PC-3 (cell line): Measurements from ENCODE around the gene JARID2. TPM values are rescaled to one million over a fixed set of nuclear protein-coding genes. Genes with fewer than 3 reads are reported as not detected.

Experiments used
- ATAC-seq: fragments of 200-7000 bp; cut with Tn5 transposase; 2 replicates; pipeline ENCODE4 v1.9.1; 2020; ENCODE audit warnings: mild to moderate bottlenecking, moderate library complexity
- BruUV-seq: library from RNA; stranded (reverse); fragments of 400-500 nt; replicated peaks from 2 replicates; lab custom pipeline; 2021; lab: Mats Ljungman, UMichigan
- CTCF ChIA-PET: fragments of 300-600 bp; sonication (Branson Sonifier 250); formaldehyde crosslinking; loops from one replicate; lab custom pipeline; 2022; ENCODE audit warnings: antibody characterized with exemption; lab: Charles Lee
- POLR2A ChIA-PET: fragments of 300-600 bp; sonication (Branson Sonifier 250); formaldehyde crosslinking; loops from one replicate; lab custom pipeline; 2022; ENCODE audit warnings: antibody characterized with exemption; ENCODE audit not compliant: unreplicated experiment; lab: Charles Lee
- DNase-seq: peaks from one replicate; pipeline ENCODE4 v3.0.0-alpha.2; 2015
- H2AFZ ChIP-seq: fragments of 300-600 bp; sonication (generic); 2 replicates; pipeline ENCODE4 v1.6.0; 2016; ENCODE audit warnings: antibody characterized with exemption, low read length
- H3F3A ChIP-seq: fragments of 300-600 bp; sonication (generic); one replicate; pipeline ENCODE4 v1.6.0; 2017; ENCODE audit warnings: antibody characterized with exemption, low read length, control low read depth, mild to moderate bottlenecking; ENCODE audit not compliant: unreplicated experiment
- H3K27ac ChIP-seq: fragments of 300-600 bp; sonication (generic); 2 replicates; pipeline ENCODE4 v1.5.1; 2016; ENCODE audit warnings: mild to moderate bottlenecking, low read length
- H3K27me3 ChIP-seq: fragments of 300-600 bp; sonication (generic); 2 replicates; pipeline ENCODE4 v1.6.1; 2016; ENCODE audit warnings: low read length, mixed read lengths
- H3K36me3 ChIP-seq: fragments of 300-600 bp; sonication (generic); 2 replicates; pipeline ENCODE4 v1.6.1; 2016; ENCODE audit warnings: low read depth, mixed run types, low read length, mixed read lengths
- H3K4me1 ChIP-seq: fragments of 300-600 bp; sonication (generic); 2 replicates; pipeline ENCODE4 v1.5.1; 2016; ENCODE audit warnings: low read length; ENCODE audit not compliant: insufficient read depth
- H3K4me2 ChIP-seq: fragments of 300-600 bp; sonication (generic); 2 replicates; pipeline ENCODE4 v1.6.0; 2016; ENCODE audit warnings: low read length
- H3K4me3 ChIP-seq: fragments of 300-600 bp; sonication (generic); 2 replicates; pipeline ENCODE4 v1.5.1; 2016; ENCODE audit warnings: mild to moderate bottlenecking, low read length, mixed read lengths
- H3K79me2 ChIP-seq: fragments of 300-600 bp; sonication (generic); 2 replicates; pipeline ENCODE4 v1.6.1; 2017; ENCODE audit warnings: low read length, mixed read lengths
- H3K9ac ChIP-seq: fragments of 300-600 bp; sonication (generic); 2 replicates; pipeline ENCODE4 v1.6.0; 2016; ENCODE audit warnings: mild to moderate bottlenecking, low read length
- H3K9me2 ChIP-seq: fragments of 300-600 bp; sonication (generic); replicated peaks from 2 replicates; pipeline ENCODE4 v1.6.1; 2016; ENCODE audit warnings: mixed run types, low read length, mixed read lengths
- H3K9me3 ChIP-seq: fragments of 300-600 bp; sonication (generic); 2 replicates; pipeline ENCODE4 v1.6.1; 2016; ENCODE audit warnings: low read length, mixed read lengths
- H4K20me1 ChIP-seq: fragments of 300-600 bp; sonication (generic); 2 replicates; pipeline ENCODE4 v1.6.1; 2016; ENCODE audit warnings: low read length, mixed read lengths
- EZH2 ChIP-seq: fragments of 300-600 bp; sonication (generic); IDR thresholded peaks from one replicate; pipeline ENCODE4 v1.6.1; 2017; ENCODE audit warnings: antibody characterized with exemption, mild to moderate bottlenecking, low read length; ENCODE audit not compliant: unreplicated experiment
- EZH2phosphoT487 ChIP-seq: fragments of 300-600 bp; sonication (generic); IDR thresholded peaks from 2 replicates; pipeline ENCODE4 v1.6.1; 2018; ENCODE audit warnings: mild to moderate bottlenecking, antibody characterized with exemption, low read length, borderline replicate concordance
- intact Hi-C: fragments of 100-400 bp; cut with micrococcal nuclease; formaldehyde crosslinking; loops from 2 replicates; pipeline ENCODE4 v1.9.0; 2023
- total RNA-seq: library from RNA; depleted of rRNA; stranded (reverse); fragments of >200 nt; gene quantifications from 2 replicates; pipeline ENCODE4 v1.2.3, GENCODE V29; 2014
- TF ChIP-seq, protein P1 (sequence below): fragments of 300-600 bp; sonication (generic); conservative IDR thresholded peaks from 2 replicates; pipeline ENCODE4 v1.5.1; 2017; ENCODE audit warnings: antibody characterized with exemption, low read depth, mild to moderate bottlenecking, low read length

JARID2 gene
- total RNA-seq, 1 experiment from 2014 or later, result 11.0 TPM

DNA sequence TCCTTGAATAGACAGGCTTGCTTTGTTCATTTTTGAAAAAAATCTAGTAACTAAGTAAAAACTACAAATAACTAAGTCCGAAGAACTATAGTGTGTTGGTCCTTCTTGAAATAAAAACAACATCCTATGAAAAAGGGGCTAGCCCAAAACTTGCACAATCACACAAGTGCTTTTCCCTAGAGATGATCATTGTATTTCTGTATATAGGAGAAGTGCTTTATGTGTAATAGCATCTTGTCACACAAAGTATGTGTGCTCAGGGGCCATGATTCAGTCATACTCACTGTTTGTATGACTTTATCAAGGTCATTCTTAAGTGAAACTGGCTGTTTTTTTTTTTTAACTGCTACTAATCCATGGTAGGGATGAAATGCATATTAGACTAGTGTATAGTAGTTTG, 237.2 kb downstream of the JARID2 start:
- no peaks in the 10 kb centered on the region for H3K9me3 ChIP-seq
- peak; percentile 43 for DNase-seq

DNA sequence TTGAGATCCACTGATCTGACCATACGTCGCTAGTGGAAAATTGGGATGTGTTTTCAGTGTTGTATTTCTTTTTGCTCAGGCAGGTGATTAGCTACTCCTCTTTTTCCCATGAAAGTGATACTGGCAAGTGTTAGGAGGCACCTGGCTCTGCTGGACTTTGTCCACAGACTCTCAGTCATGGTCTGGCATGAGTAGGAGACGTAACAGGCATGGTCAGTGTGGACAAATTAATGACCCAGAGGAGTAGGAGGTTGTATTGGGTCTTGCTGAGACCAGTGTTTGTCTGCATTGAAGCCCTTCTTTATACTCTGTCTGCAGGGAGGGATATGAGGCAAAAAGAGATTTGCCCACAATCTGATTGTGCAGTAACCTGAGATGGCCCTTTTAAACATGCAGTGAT, 238.3 kb downstream of the JARID2 start:
- Histone ChIP-seq H3K9me2 (no peaks in the 10 kb centered on the region), H3K4me1 (peaks cover 12% of the 10 kb centered on the region), H3K4me2 (no peak overlapping the region), H2AFZ (no peak overlapping the region), H3K9me3 (no peaks in the 10 kb centered on the region), H3K9ac (no peak overlapping the region), H3K27me3 (no peaks in the 10 kb centered on the region), H3F3A (no peaks in the 10 kb centered on the region), H3K36me3 (0 out of 2 replicates have a peak, but pooled peaks cover 7% of the 10 kb centered on the region), H3K27ac (no peak overlapping the region), H3K79me2 (peaks cover 32% of the 10 kb centered on the region; the same call in 1 of the 2 replicates), H3K4me3 (no peak overlapping the region), H4K20me1 (no peaks in the 10 kb centered on the region)
- no peak for DNase-seq
- no TSS peak for BruUV-seq
- POLR2A ChIA-PET, result no interaction called here
- CTCF ChIA-PET, result no interaction called here
- intact Hi-C loops, result no loop called here
- no peak for ATAC-seq
- TF ChIP-seq EZH2, result no peak

More for the DNA sequence above, 237.2 kb downstream of the JARID2 start:
- Histone ChIP-seq H3K36me3 (0 out of 2 replicates have a peak, but pooled peaks cover 2% of the 10 kb centered on the region), H3K27ac (no peak overlapping the region), H3K9me2 (no peaks in the 10 kb centered on the region), H3K27me3 (no peaks in the 10 kb centered on the region), H3K4me2 (no peak overlapping the region), H4K20me1 (no peaks in the 10 kb centered on the region), H2AFZ (no peak overlapping the region), H3K9ac (no peak overlapping the region), H3K4me1 (peaks cover 15% of the 10 kb centered on the region), H3F3A (no peaks in the 10 kb centered on the region), H3K4me3 (no peak overlapping the region), H3K79me2 (peaks cover 35% of the 10 kb centered on the region; the same call in 1 of the 2 replicates)
- intact Hi-C loops, result no loop called here
- no TSS peak for BruUV-seq
- TF ChIP-seq, protein P1, sequence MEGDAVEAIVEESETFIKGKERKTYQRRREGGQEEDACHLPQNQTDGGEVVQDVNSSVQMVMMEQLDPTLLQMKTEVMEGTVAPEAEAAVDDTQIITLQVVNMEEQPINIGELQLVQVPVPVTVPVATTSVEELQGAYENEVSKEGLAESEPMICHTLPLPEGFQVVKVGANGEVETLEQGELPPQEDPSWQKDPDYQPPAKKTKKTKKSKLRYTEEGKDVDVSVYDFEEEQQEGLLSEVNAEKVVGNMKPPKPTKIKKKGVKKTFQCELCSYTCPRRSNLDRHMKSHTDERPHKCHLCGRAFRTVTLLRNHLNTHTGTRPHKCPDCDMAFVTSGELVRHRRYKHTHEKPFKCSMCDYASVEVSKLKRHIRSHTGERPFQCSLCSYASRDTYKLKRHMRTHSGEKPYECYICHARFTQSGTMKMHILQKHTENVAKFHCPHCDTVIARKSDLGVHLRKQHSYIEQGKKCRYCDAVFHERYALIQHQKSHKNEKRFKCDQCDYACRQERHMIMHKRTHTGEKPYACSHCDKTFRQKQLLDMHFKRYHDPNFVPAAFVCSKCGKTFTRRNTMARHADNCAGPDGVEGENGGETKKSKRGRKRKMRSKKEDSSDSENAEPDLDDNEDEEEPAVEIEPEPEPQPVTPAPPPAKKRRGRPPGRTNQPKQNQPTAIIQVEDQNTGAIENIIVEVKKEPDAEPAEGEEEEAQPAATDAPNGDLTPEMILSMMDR, result no peak
- TF ChIP-seq EZH2 (no peak), EZH2phosphoT487 (no peak)
- ATAC-seq, result 0 out of 2 replicates have a peak, but pooled peaks have one; percentile 44
- ChIA-PET CTCF (no interaction called here), POLR2A (no interaction called here)

DNA sequence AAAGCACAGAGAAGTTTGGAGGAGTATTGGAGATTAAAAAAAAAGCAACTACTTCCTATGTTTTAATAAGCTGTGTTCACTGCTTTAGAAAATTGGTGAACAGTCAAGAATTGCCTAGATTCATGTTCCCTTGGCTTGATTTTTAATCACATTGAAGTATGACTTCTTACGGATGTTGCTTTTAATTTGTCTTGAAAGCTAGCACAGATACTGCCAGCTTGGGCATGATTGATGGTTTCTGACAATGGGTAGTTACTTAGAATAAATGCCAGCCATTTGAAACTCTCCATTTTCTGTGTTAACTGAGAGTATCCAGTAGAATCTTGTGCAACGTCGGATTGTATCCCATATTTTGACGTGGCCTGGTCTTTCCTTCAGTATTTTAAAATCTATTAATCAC, 239.0 kb downstream of the JARID2 start:
- Histone ChIP-seq H3K4me2 (no peak overlapping the region), H3F3A (no peaks in the 10 kb centered on the region), H3K4me3 (no peak overlapping the region), H3K9me2 (no peaks in the 10 kb centered on the region), H4K20me1 (no peaks in the 10 kb centered on the region), H3K27me3 (no peaks in the 10 kb centered on the region), H2AFZ (no peak overlapping the region), H3K9ac (no peak overlapping the region), H3K36me3 (0 out of 2 replicates have a peak, but pooled peaks cover 7% of the 10 kb centered on the region), H3K27ac (no peak overlapping the region), H3K4me1 (peaks cover 6% of the 10 kb centered on the region; the same call in 1 of the 2 replicates), H3K9me3 (no peaks in the 10 kb centered on the region), H3K79me2 (peaks cover 32% of the 10 kb centered on the region; the same call in 1 of the 2 replicates)
- intact Hi-C loops, result no loop called here
- DNase-seq (no peak), ATAC-seq (no peak)
- ChIA-PET POLR2A (no interaction called here), CTCF (no interaction called here)
- BruUV-seq, result no TSS peak
- no peak for TF ChIP-seq EZH2
- TF ChIP-seq, protein P1, result no peak
- no peak for TF ChIP-seq EZH2phosphoT487
